Trophoblast cell (in vitro differentiated cells and primary cell): Measurements from ENCODE around the gene ERGIC1.

Experiments used
- DNase-seq, 2 donors: peaks; one replicate each; pipeline ENCODE4 v3.0.0-alpha.2; 2016
- H2AFZ ChIP-seq: 2 replicates; pipeline ENCODE4 v1.6.1; 2013; ENCODE audit warnings: low read length, moderate library complexity, mild to moderate bottlenecking; ENCODE audit not compliant: insufficient read depth, poor library complexity
- H2AK5ac ChIP-seq: 2 replicates; pipeline ENCODE4 v1.6.1; 2013; ENCODE audit warnings: mild to moderate bottlenecking, low read length
- H2BK120ac ChIP-seq: 2 replicates; pipeline ENCODE4 v1.6.1; 2013; ENCODE audit warnings: low read length, mild to moderate bottlenecking, moderate library complexity; ENCODE audit not compliant: insufficient read depth, poor library complexity
- H2BK12ac ChIP-seq: 2 replicates; pipeline ENCODE4 v1.6.1; 2013; ENCODE audit warnings: mild to moderate bottlenecking, low read length, moderate library complexity
- H2BK5ac ChIP-seq: 2 replicates; pipeline ENCODE4 v1.6.1; 2013; ENCODE audit warnings: low read length, low read depth, moderate library complexity, mild to moderate bottlenecking; ENCODE audit not compliant: poor library complexity
- H3K14ac ChIP-seq: 2 replicates; pipeline ENCODE4 v1.6.1; 2013; ENCODE audit warnings: mild to moderate bottlenecking, low read length
- H3K18ac ChIP-seq: 2 replicates; pipeline ENCODE4 v1.6.1; 2013; ENCODE audit warnings: mild to moderate bottlenecking, low read length
- H3K23ac ChIP-seq: 2 replicates; pipeline ENCODE4 v1.6.1; 2013; ENCODE audit warnings: low read length
- H3K27ac ChIP-seq: 2 replicates; pipeline ENCODE4 v1.5.1; 2013; ENCODE audit warnings: low read depth, mild to moderate bottlenecking, inconsistent platforms, low read length, moderate library complexity
- H3K27me3 ChIP-seq: 2 replicates; pipeline ENCODE4 v1.6.1; 2013; ENCODE audit warnings: inconsistent platforms, mild to moderate bottlenecking, low read length, moderate library complexity; ENCODE audit not compliant: insufficient read depth
- H3K36me3 ChIP-seq, 2 experiments: 1 replicate in 1 of 2; 2 replicates in 1 of 2; pipeline ENCODE4 v1.6.1; 2013; ENCODE audit warnings: low read length in 2 of 2, mild to moderate bottlenecking in 2 of 2, moderate library complexity in 1 of 2; ENCODE audit not compliant: insufficient read depth in 2 of 2, control insufficient read depth in 1 of 2
- H3K4ac ChIP-seq: 2 replicates; pipeline ENCODE4 v1.6.1; 2013; ENCODE audit warnings: low read depth, mild to moderate bottlenecking, low read length, moderate library complexity
- H3K4me1 ChIP-seq, 2 experiments: 1 replicate in 1 of 2; 2 replicates in 1 of 2; pipeline ENCODE4 v1.6.1; 2013; ENCODE audit warnings: low read length in 2 of 2, mild to moderate bottlenecking in 2 of 2, moderate library complexity in 1 of 2; ENCODE audit not compliant: insufficient read depth in 2 of 2, control insufficient read depth in 1 of 2
- H3K4me2 ChIP-seq: 2 replicates; pipeline ENCODE4 v1.6.1; 2013; ENCODE audit warnings: inconsistent platforms, mild to moderate bottlenecking, low read length, moderate library complexity
- H3K4me3 ChIP-seq: 2 replicates; pipeline ENCODE4 v1.5.1; 2013; ENCODE audit warnings: mild to moderate bottlenecking, low read depth, low read length, inconsistent platforms
- H3K79me1 ChIP-seq: one replicate; pipeline ENCODE4 v1.6.1; 2013; ENCODE audit warnings: low read length
- H3K79me2 ChIP-seq: 2 replicates; pipeline ENCODE4 v1.6.1; 2013; ENCODE audit warnings: low read length, mild to moderate bottlenecking; ENCODE audit not compliant: control insufficient read depth, insufficient read depth, poor library complexity
- H3K9ac ChIP-seq: 2 replicates; pipeline ENCODE4 v1.6.1; 2013; ENCODE audit warnings: mild to moderate bottlenecking, low read length
- H3K9me3 ChIP-seq: 2 replicates; pipeline ENCODE4 v1.6.1; 2013; ENCODE audit warnings: low read depth, mild to moderate bottlenecking, control low read depth, inconsistent platforms, low read length; ENCODE audit not compliant: insufficient read depth
- H4K12ac ChIP-seq: 2 replicates; pipeline ENCODE4 v1.6.1; 2013; ENCODE audit warnings: low read depth, mild to moderate bottlenecking, low read length, moderate library complexity
- H4K8ac ChIP-seq: 2 replicates; pipeline ENCODE4 v1.6.1; 2013; ENCODE audit warnings: low read depth, mild to moderate bottlenecking, low read length, moderate library complexity
- H4K91ac ChIP-seq: one replicate; pipeline ENCODE4 v1.6.1; 2013; ENCODE audit warnings: low read depth, mild to moderate bottlenecking, low read length, moderate library complexity
- WGBS: extraction: QIAGEN DNeasy Blood & Tissue Kit; methylation state at CpG from one replicate; pipeline ENCODE4 v1.1.7; 2013; ENCODE audit warnings: missing lambda C conversion rate; ENCODE audit not compliant: insufficient read length, insufficient coverage; ENCODE audit errors: extremely low coverage; 5-methylcytosine and 5-hydroxymethylcytosine counted together

Gene ERGIC1

GRCh38 chr5:172805018-172805683, 28.9 kb upstream of the ERGIC1 start:
- Histone ChIP-seq H3K36me3 (no peaks in the 10 kb centered on the region), H3K23ac (no peak overlapping the region), H3K14ac (no peak overlapping the region), H2BK120ac (no peak overlapping the region), H3K27me3 (no peaks in the 10 kb centered on the region), H3K79me1 (no peaks in the 10 kb centered on the region), H3K9me3 (peaks cover 1% of the 10 kb centered on the region), H3K4me1 (peaks cover 2% of the 10 kb centered on the region in 2 experiments), H4K91ac (no peak overlapping the region), H3K79me2 (no peaks in the 10 kb centered on the region), H2BK5ac (no peak overlapping the region), H3K4ac (no peak overlapping the region), H3K27ac (no peak overlapping the region), H3K9ac (no peak overlapping the region), H3K18ac (no peak overlapping the region), H2AK5ac (no peak overlapping the region), H2AFZ (no peak overlapping the region), H2BK12ac (no peak overlapping the region), H3K4me2 (no peak overlapping the region), H4K8ac (no peak overlapping the region), H3K4me3 (no peak overlapping the region), H4K12ac (no peak overlapping the region)
- 100% methylated on average over 1 of the region's 3 CpGs for WGBS
- DNase-seq, result no peak

GRCh38 chr5:172805736-172806255, 28.3 kb upstream of the ERGIC1 start:
- no peak overlapping the region for H3K4ac ChIP-seq
- H2BK120ac ChIP-seq, result no peak overlapping the region
- no CpG with 5 or more reads among the region's 9 CpGs for WGBS
- no peak overlapping the region for H2AFZ ChIP-seq
- no peak overlapping the region for H3K4me3 ChIP-seq
- peaks cover 1% of the 10 kb centered on the region for H3K9me3 ChIP-seq
- no peak overlapping the region for H3K14ac ChIP-seq
- H2AK5ac ChIP-seq, result no peak overlapping the region
- no peaks in the 10 kb centered on the region for H3K36me3 ChIP-seq
- no peak overlapping the region for H3K27ac ChIP-seq
- no peak overlapping the region for H3K9ac ChIP-seq
- no peak overlapping the region for H3K23ac ChIP-seq
- DNase-seq, result no peak
- no peak overlapping the region for H2BK5ac ChIP-seq
- no peaks in the 10 kb centered on the region for H3K79me2 ChIP-seq
- no peak overlapping the region for H2BK12ac ChIP-seq
- H3K4me2 ChIP-seq, result no peak overlapping the region
- H3K79me1 ChIP-seq, result no peaks in the 10 kb centered on the region
- peaks cover 0 to 2% of the 10 kb centered on the region in 2 experiments for H3K4me1 ChIP-seq
- no peaks in the 10 kb centered on the region for H3K27me3 ChIP-seq
- no peak overlapping the region for H3K18ac ChIP-seq
- no peak overlapping the region for H4K8ac ChIP-seq
- H4K12ac ChIP-seq, result no peak overlapping the region
- no peak overlapping the region for H4K91ac ChIP-seq

- Histone ChIP-seq H2BK12ac (no peak overlapping the region), H4K8ac (peak overlapping the region; percentile 85), H3K23ac (no peak overlapping the region), H3K4me2 (no peak overlapping the region), H2BK120ac (peak overlapping the region; percentile 71), H3K4me3 (no peak overlapping the region), H2BK5ac (peak overlapping the region; percentile 24), H3K27me3 (no peaks in the 10 kb centered on the region), H3K79me1 (no peaks in the 10 kb centered on the region), H4K12ac (no peak overlapping the region), H3K9me3 (peaks cover 1% of the 10 kb centered on the region), H3K18ac (peak overlapping the region; percentile 80), H3K79me2 (no peaks in the 10 kb centered on the region), H2AFZ (peak overlapping the region; percentile 57), H2AK5ac (no peak overlapping the region), H3K9ac (no peak overlapping the region), H3K14ac (peak overlapping the region; percentile 80), H3K36me3 (no peaks in the 10 kb centered on the region), H4K91ac (peak overlapping the region; percentile 90), H3K4me1 (peaks cover 0 to 2% of the 10 kb centered on the region in 2 experiments), H3K4ac (peak overlapping the region; percentile 69), H3K27ac (no peak overlapping the region)
- no CpG with 5 or more reads among the region's 24 CpGs for WGBS
- DNase-seq, result peak; percentile 95
Observed at GRCh38 chr5:172806897-172807672, 27.0 kb upstream of the ERGIC1 start.

- H3K18ac ChIP-seq, result no peak overlapping the region
- H2BK12ac ChIP-seq, result no peak overlapping the region
- no peak overlapping the region for H3K23ac ChIP-seq
- peaks cover 0 to 2% of the 10 kb centered on the region in 2 experiments for H3K4me1 ChIP-seq
- H3K79me1 ChIP-seq, result no peaks in the 10 kb centered on the region
- no peak overlapping the region for H2BK5ac ChIP-seq
- no peak overlapping the region for H2AFZ ChIP-seq
- no peak overlapping the region for H4K8ac ChIP-seq
- H3K4me2 ChIP-seq, result no peak overlapping the region
- H3K9me3 ChIP-seq, result peaks cover 1% of the 10 kb centered on the region
- H3K79me2 ChIP-seq, result no peaks in the 10 kb centered on the region
- H3K36me3 ChIP-seq, result no peaks in the 10 kb centered on the region
- no peak overlapping the region for H4K91ac ChIP-seq
- H3K9ac ChIP-seq, result no peak overlapping the region
- no CpG with 5 or more reads among the region's 11 CpGs for WGBS
- DNase-seq, result peak; percentile 59 to 75
- H3K27ac ChIP-seq, result no peak overlapping the region
- no peak overlapping the region for H2AK5ac ChIP-seq
- H4K12ac ChIP-seq, result no peak overlapping the region
- no peak overlapping the region for H3K14ac ChIP-seq
- H3K4ac ChIP-seq, result no peak overlapping the region
- no peak overlapping the region for H2BK120ac ChIP-seq
- no peaks in the 10 kb centered on the region for H3K27me3 ChIP-seq
- H3K4me3 ChIP-seq, result no peak overlapping the region
Observed at GRCh38 chr5:172807766-172808311, 26.2 kb upstream of the ERGIC1 start.
